Adipose tissue (tissue), 3 donors: ENCODE results near the gene CPNE1. TPM values are rescaled to one million over a fixed set of nuclear protein-coding genes. Genes with fewer than 3 reads are reported as not detected.

ENCODE experiments used
- H3K27ac ChIP-seq: one replicate; pipeline ENCODE4 v1.5.1; 2013; ENCODE audit warnings: low read depth, low read length
- WGBS, 3 donors: extraction: QIAGEN DNeasy Blood & Tissue Kit; methylation state at CpG; one replicate each; pipeline ENCODE4 v1.1.7; 2013; 5-methylcytosine and 5-hydroxymethylcytosine counted together
- polyA plus RNA-seq, 3 donors: library from polyadenylated mRNA; stranded (reverse); fragments of 200-250 nt; gene quantifications; one replicate each; pipeline ENCODE4 v1.2.3, GENCODE V29; 2013
- donor health status: healthy with polysubstance abuse.
- donor health status: Bipolar disorder and iron deficiency.
- donor health status: healthy.

CPNE1 gene
- polyA plus RNA-seq, 3 donors: 79.7 to 146 (median 105) TPM

DNA sequence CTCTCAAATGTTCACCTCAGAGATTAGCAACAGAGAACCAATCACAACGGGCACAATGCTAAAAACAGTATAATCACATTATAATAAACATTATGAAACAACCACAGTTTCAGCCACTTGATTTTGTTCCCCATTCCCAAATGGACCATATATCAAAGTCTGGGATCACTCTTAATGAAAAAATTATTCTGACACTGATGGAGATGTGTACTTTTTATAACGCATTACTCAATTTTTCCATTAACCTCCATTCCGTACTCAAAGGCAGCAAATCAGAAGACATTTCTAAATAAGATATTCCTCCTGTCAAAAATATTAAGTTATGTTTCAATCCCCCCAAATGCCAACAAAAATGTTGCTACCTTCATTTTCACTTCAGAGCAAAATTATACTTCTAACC lies 2.8 kb downstream of the CPNE1 start:
- H3K27ac ChIP-seq: no peak overlapping the region
- WGBS, 3 donors: 14 to 40% (median 40%) methylated on average over 3 of the region's 3 CpGs

DNA sequence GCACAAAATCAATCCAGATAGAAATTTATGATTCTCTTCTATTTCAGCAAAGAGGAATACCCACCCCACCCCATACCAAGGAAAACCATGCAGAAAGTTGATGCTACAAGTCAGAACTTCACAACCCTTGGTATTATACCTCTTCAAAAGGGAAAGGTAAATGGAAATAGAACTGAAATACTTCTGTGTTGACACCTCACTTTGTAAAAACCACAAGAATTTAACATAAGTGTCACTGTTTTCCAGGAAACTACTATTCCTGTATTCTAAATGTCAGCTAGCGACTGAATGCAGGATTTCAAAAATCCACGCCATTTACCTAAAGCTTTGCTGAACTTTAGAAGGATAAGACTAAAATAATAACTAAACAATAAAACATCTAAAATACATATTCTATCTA lies 3.6 kb downstream of the CPNE1 start:
- WGBS, 3 donors: 61 to 83% (median 80%) methylated on average over 2 of the region's 2 CpGs
- no peak overlapping the region for H3K27ac ChIP-seq

DNA sequence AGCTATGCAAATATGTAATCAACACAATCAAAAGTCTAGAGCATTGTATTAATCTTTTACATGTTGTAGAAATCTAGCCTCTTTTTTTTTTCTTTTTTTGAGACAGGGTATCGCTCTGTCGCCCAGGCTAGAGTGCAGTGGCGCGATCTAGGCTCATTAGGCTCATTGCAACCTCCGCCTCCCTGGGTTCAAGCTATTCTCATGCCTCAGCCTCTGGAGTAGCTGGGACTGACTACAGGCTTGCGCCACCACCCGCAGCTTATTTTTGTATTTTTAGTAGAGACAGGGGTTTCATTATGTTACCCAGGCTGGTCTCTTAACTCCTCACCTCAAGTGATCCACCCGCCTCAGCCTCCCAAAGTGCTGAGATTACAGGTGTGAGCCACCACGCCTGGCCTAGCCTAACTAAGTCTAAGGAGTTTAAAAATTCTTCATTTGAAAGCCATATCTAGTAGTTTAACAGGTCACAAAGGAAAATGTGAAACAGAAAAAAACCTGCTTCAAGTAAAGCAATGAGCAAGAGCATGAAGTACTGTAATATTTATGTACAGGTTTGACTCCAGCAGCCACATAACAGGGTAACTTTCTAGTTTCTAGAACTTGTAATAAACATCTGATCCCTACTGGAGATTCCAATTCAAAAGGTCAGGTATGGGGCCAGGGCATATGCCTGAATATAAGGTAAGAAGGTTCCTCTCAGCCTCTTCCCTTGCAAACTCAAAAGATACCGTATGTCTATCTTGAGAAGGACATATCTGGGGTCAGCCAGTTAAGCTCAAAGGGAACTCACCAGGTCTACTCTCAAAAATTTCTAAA lies 4.4 kb downstream of the CPNE1 start:
- no peak overlapping the region for H3K27ac ChIP-seq

DNA sequence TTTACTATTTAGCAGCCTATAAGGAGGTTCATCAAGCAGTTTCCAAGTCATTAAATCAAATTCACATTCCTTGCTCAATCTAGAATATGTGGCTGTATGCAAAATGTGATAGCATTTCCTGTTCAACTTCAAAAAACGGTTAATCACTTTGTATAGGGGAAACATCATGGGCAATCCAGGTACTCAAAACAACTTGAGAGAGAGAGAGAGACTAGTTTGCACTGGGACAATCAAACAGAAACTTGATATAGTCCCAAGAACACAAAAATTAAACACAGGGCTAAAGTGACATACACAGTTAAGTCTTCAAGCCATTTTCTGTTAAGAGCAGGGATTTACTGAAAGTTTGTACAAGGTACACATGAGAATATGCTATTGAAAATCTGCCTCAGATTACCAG lies 7.4 kb downstream of the CPNE1 start:
- 10 to 25% (median 14%) methylated on average over 1 of the region's 1 CpG for WGBS, 3 donors
- no peak overlapping the region for H3K27ac ChIP-seq

More for the DNA sequence above, 4.4 kb downstream of the CPNE1 start:
- 89 to 93% (median 90%) methylated on average over 10 of the region's 10 CpGs for WGBS, 3 donors

DNA sequence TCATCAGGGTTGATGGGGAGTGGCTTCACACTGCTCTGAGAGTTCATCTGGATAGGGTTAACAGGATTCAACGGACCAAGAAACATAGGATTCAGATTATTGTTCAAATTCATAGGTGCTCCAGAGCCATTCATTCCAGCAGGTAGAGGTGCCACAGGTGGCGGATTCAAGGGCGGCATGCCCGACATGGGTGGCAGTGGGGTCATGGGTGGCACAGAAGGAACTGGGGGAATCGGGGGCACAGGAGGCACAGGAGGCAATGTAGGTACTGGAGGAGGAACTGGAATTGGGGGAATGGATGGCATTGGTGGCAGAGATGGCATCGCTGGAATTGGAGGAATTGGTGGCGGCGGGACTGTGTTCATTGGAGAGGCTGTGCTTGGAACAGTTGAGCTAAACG lies 10.3 kb downstream of the CPNE1 start:
- no peak overlapping the region for H3K27ac ChIP-seq
- WGBS, 3 donors: 94 to 96% (median 96%) methylated on average over 9 of the region's 9 CpGs

DNA sequence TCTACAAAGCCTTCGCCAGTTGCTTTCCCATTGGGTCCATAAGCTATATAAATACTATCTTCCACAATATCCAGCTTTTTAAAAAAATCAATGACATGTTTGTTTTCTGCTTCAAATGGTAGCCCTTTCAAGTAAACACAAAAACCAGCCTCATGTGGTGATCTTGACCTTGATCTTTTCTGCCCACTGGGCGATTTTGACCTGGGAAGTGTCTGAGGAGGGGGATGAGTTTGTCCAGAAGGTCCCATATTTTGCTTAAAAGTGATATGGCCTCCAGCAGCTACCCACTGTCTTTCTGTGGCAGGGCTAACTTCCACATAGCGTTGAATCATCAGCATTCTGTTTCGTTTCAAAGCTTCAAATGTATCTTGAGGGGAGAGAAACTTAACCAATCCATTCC lies 10.8 kb downstream of the CPNE1 start:
- WGBS, 3 donors: 92 to 94% (median 94%) methylated on average over 4 of the region's 4 CpGs
- no peak overlapping the region for H3K27ac ChIP-seq

DNA sequence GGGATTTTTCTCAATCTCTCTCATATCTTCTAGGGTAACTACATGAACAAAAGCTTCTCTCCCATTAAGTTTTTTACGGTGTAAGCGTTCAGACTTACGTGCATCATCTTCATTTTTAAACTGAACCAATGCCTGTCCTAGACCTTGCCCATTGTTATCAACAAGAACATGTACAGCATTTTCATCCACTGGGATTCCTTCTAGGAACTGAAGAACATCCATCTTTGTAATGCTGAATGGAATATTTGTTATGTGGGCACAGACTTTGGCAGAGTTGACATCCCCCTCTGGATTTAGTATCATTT lies 11.3 kb downstream of the CPNE1 start:
- 97 to 98% (median 97%) methylated on average over 3 of the region's 3 CpGs for WGBS, 3 donors

DNA sequence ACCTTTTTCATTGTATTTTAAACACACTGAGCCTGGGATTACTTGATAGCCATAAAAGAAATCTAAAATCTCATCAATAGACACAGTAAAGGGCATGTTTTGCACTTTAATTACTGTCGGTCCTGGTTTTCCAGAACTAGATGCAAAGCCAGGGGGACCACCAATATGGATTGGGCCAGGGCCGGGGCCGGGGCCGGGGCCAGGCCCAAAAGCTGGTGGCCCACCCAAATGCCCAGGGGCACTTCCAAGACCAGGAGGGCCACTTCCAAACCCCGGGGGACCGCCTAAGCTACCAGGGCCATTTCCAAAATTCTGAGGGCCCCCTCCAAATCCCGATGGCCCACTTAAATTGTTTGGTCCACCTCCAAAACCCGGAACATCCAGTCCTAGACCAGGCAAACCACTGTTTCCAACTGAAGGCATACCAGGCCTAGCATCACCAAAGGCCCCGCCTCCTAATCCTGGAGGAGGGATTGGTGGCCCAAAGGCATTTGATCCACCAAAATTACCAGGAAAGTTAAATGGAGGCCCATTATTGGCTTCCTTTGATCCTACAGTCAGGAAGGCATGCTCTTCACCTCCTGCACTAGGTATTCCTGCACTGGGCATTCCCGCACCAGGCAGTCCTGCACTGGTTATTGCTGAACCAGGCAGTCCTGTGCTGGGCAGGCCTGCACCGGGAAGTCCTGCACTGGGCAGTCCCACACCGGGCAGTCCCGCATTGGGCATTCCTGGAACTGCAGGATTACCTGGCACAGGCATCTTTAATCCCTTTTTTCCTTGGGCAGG lies 11.9 kb downstream of the CPNE1 start:
- no peak overlapping the region for H3K27ac ChIP-seq
- WGBS, 3 donors: 96 to 98% (median 96%) methylated on average over 13 of the region's 13 CpGs

More for the DNA sequence above, 11.3 kb downstream of the CPNE1 start:
- H3K27ac ChIP-seq: no peak overlapping the region

DNA sequence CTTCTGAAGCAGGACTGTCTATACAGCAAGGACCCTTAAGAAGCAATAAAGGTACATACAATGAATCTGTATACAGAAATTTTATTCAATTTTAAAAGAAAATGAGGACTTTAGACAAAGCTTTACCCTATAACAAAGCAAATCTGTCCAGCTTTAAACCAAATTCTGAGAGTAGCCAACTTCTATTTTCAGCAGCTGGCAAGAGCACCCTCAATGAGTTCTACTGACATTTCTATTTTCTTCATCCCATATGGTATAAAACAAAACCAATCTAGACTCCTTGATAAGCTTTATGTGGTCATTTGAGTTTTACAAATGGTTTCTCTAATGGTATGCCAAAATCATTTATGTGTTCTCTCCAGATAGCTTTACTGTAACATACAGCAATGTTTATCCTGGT lies 12.7 kb downstream of the CPNE1 start:
- no peak overlapping the region for H3K27ac ChIP-seq

DNA sequence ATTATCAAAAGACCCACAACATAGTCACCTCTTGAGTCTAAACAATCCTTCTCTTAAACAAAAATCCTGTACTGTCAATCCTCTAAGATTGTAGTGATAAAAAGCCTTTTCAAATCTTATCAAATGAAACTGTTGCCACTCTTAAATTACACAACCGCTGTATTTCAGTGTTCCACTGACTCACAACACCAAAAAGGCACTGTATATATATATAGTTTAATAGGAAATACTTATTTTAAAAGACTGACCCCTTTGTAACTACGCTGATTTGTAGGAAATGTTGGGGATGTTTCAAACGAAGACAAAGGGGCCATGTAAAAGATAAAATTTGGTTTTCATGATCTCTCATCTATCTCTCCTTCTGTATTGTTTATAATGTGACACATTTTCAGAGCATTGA lies 14.1 kb downstream of the CPNE1 start:
- WGBS, 3 donors: 78 to 86% (median 79%) methylated on average over 3 of the region's 3 CpGs
- no peak overlapping the region for H3K27ac ChIP-seq

DNA sequence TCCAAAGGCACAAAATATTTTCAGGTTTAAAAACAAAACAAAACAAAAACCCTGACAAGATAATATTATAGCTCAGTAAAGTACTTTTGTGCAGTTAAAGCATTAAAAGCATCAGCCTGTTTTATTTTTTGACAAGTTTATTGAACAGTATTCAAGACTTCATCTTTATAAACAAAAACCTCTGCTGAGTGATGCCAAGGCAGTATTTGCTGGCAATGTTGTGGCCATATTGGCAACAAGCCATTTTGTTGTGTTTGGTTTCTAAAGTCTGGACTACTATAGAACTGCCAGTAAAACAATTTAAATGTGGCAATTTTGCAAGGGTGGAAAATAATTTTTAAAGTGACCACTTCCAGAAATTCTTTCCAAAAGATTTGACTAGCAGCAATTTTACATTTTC lies 15.9 kb downstream of the CPNE1 start:
- H3K27ac ChIP-seq: no peak overlapping the region

DNA sequence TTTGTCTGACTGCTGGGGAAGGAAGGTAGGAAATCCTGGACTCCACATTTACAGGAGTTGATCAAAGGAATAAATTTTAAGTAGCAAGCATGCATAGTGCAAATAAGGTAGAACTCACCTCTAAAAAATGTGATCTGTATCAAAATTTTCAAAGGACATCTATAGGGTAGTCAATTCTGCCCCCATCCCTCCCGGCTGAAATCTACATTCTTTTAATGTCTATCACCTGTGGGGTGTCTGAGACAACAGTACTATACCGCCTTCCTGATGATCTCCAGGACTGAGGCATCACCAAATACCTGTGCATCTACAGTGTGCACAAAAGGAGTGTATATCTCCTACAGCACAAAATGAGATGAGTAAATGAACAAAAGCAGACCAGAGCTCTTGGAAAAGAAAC lies 19.9 kb downstream of the CPNE1 start:
- 88% methylated on average over 2 of the region's 2 CpGs for WGBS, 3 donors

DNA sequence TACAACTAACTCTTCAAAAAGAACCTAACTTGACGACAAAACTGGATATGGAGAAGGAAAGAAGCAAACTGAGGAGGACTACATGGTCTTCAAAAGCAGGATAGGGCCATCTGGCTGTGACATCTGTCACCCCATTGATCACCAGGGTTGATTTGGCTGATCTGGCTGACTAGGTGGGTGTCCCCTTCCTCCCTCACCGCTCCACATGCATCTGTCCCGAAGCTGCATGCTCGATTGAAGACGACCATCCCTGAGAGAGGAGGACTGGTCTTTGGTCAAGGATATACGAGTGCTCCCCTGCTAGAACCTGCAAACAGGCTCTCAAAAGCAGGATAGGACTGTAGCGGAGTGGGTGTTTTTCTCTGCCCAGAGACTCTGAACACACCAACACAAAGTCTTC lies 21.7 kb downstream of the CPNE1 start:
- WGBS, 3 donors: 92 to 94% (median 93%) methylated on average over 7 of the region's 7 CpGs
- H3K27ac ChIP-seq: no peak overlapping the region

More for the DNA sequence above, 19.9 kb downstream of the CPNE1 start:
- no peak overlapping the region for H3K27ac ChIP-seq

DNA sequence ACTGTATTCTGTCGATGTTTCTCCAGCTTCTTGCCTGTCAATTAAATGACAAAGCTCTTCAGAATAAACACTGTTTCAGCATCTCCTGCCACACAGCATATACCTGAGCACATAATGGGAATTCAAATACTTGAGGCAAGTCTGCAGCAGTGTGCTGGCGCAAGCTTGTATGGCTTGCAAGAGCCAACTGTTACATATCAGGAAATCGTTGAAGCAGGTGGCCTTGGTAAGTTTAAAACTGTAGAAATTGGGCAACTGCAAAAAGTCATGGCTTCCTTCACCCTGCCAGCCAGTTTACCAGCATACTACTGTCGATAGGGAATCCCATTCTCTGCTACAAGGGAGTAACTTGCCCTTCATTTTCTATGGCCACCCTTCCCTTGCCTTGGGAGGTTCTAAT lies 23.0 kb downstream of the CPNE1 start:
- 58 to 72% (median 70%) methylated on average over 4 of the region's 4 CpGs for WGBS, 3 donors
- no peak overlapping the region for H3K27ac ChIP-seq

DNA sequence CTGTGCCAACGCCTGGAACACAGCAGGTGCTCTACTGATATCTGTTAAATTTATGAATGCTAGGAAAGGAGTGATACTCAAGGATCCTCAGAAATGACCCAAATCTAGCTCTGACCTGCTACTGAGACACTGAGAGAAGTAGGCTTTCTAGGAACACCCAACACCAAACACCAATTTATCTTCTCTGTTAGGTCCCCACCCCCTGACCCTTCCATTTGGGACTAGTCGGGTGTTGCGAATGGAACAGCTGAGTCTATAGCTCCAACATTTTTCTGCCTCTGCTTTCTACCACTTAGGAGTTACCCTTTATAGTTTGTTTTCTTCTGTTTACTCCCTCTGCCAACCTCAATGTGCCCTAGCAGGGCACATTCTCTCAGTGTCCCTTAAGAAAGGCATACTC lies 24.0 kb downstream of the CPNE1 start:
- no peak overlapping the region for H3K27ac ChIP-seq
- WGBS, 3 donors: 61 to 94% (median 87%) methylated on average over 3 of the region's 3 CpGs

DNA sequence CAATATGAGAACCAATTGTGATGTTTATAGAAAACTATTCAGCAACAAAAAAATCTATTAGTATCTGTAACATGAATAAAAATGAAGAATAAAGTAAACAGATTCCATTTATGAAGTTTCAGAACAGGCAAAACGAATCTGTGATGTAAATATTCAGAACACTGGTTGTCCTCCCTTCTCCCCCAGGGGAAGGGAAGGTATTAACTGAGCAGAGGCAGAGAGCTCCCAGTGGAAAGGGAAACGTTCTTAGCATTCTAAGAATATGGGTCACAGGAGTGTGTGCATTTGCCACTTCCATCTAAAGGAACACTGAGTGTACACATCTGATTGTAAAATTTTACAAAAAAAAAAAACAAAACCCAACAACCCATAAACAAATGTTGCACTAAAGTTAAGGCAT lies 25.9 kb downstream of the CPNE1 start:
- no peak overlapping the region for H3K27ac ChIP-seq
- 49 to 65% (median 54%) methylated on average over 2 of the region's 2 CpGs for WGBS, 3 donors

DNA sequence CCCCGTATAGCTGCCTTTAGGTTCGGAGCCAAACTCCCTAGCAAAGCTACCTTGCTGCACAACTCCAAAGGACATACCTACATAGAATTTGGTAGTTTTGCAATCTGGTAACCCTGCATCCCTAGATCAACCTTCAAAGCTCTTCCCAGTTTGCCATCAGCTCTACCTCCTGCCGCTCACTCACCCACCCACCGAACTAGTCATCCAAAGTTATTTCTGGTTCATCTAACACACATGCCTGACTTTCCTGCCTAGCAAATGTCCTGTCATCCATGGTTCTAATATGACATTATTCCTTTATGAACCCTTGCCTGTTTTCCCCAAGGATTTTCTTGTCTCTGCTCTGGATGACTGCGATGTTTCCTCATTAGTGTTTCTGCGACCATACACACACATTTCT lies 27.4 kb downstream of the CPNE1 start:
- 92 to 95% (median 93%) methylated on average over 6 of the region's 6 CpGs for WGBS, 3 donors
- H3K27ac ChIP-seq: no peak overlapping the region

DNA sequence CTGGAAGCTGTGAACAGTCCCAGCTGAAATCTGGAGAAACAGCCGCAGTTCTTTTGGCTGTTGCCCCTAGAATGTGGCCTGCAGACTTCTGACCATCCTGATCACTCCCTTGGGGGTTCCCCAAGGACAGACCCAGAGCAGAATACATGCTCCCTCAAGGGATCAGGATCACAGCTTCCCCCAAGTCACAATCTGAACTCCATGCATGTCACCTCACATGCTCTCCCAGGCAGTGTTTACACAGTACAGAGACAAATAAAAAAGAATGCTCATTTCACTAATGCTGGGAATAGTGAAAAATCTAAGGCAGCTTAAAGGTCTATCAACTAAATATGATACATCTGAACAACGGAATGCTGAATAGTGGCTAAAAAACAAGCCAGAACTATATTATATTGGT lies 28.6 kb downstream of the CPNE1 start:
- no peak overlapping the region for H3K27ac ChIP-seq
- 47 to 76% (median 71%) methylated on average over 2 of the region's 2 CpGs for WGBS, 3 donors

DNA sequence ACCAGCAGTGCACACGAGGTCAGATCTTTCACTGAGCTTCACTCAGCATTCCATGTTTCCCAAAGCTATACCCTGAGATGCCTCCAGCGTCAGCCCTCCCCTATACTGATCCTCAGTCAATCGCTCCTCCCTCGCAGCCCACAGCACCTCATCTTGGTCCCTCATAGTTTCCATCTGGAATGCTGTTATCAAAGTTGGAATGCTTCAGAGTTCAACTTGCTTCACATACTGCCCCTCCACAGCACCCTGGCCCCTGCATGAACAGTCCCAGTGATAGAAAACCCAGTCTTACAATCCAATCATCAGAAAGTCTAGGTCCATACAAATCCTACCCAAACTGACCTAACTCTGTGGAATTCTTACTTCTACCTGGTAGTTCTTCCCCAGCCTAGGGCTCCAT lies 29.0 kb downstream of the CPNE1 start:
- WGBS, 3 donors: 65 to 78% (median 71%) methylated on average over 4 of the region's 4 CpGs
- H3K27ac ChIP-seq: no peak overlapping the region

DNA sequence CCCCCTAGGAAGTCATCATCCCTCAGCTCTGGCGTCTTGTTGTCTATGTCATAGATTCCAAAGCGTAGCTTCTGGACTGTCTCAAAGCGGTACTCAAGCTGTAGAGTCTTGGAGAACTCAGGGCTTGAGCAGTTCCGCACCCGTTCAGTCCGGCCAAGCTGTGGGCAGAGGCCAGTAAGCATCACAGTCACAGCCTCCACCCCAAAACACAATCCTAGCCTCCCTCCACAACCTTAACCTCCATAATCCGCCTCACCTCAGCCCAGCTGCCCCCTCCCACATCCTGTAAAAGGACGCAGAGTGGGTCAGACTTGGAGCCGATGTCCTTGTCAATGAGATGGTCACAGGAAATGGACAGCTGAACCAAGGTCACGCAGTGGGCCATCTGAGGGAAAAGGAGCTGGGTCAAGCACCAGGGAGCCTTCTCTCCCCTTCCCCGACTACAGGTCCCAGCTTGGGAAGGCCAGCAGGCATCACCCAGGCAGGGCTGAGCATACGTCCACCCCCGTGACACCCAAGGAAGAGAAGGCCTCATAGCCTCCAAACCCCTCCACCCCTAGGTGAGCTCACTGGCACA lies 32.1 kb downstream of the CPNE1 start:
- 94 to 95% (median 95%) methylated on average over 13 of the region's 13 CpGs for WGBS, 3 donors
- H3K27ac ChIP-seq: no peak overlapping the region
